ENCODE measurements around the gene SYTL1. TPM values are rescaled to one million over a fixed set of nuclear protein-coding genes. Genes with fewer than 3 reads are reported as not detected.

SYTL1 gene
- total RNA-seq, 4 donors from 2014 or later, result 1.6 to 11.3 (median 4.8) TPM; not detected in 1

DNA sequence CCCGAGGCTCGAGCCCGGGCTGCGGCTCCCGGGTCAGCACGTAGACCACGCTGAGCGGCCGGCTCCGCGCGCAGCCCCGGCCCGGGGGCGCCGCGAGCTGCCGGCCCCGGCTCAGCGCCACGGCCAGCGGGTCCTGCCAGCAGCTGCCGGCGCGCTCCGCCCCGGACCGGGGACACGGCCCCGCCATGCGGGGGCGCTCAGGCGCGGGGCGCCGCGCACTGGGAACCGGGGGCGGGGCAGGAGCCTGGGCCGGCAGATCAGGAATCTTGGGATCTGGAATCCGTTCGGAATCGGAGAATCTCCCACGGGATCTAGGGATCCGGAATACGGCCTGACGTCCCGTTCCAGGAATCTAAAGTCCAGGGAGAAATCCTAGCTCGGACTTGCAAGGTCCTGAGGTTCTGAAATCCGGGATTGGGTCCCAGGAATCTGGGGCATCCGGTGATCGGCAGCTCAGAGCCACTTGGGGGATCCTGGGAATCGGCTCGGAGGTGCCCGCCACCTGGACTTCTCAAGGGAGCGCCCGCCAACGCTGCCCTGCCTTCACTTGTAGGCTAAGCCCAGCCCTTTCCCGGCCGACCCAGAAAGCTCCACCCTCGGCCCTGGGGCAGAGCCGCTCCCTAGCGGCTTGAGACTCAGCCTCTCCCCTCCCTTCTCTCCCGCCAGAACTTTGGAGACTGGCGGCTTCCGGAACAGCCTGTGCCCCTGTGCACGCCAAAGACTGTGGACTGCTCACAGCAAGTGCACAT, 24.8 kb downstream of the SYTL1 start, which contains the start of gene MAP3K6:
TSS of gene MAP3K6 (minus strand) at position 551 of the 749 bp plus-strand sequence. CDS start at position 187, 364 bp downstream.
- no peaks in the 10 kb centered on the region for H3K27me3 ChIP-seq
- H3K4me1 ChIP-seq, result peaks cover 10 to 22% of the 10 kb centered on the region in 2 donors
- peak within 1 kb of the TSS; percentile 59 to 64 for H3K4me3 ChIP-seq
- no peaks in the 10 kb centered on the region for H3K9me3 ChIP-seq
- TF ChIP-seq, protein P1, sequence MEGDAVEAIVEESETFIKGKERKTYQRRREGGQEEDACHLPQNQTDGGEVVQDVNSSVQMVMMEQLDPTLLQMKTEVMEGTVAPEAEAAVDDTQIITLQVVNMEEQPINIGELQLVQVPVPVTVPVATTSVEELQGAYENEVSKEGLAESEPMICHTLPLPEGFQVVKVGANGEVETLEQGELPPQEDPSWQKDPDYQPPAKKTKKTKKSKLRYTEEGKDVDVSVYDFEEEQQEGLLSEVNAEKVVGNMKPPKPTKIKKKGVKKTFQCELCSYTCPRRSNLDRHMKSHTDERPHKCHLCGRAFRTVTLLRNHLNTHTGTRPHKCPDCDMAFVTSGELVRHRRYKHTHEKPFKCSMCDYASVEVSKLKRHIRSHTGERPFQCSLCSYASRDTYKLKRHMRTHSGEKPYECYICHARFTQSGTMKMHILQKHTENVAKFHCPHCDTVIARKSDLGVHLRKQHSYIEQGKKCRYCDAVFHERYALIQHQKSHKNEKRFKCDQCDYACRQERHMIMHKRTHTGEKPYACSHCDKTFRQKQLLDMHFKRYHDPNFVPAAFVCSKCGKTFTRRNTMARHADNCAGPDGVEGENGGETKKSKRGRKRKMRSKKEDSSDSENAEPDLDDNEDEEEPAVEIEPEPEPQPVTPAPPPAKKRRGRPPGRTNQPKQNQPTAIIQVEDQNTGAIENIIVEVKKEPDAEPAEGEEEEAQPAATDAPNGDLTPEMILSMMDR (IDR thresholded peaks at IDR 0.05), result peak in 3 of 4 experiments; percentile 39 to 48 (median 44)
- TF ChIP-seq POLR2A (IDR thresholded peaks at IDR 0.05), result peak; percentile 80 to 81
- peak; percentile 89 for DNase-seq
- H3K36me3 ChIP-seq, result no peaks in the 10 kb centered on the region
- H3K27ac ChIP-seq, result peak within 1 kb of the TSS; percentile 96
- intact Hi-C loops (cut with DNase I; ENCODE audit: low total_unique reads), result no loop called here

DNA sequence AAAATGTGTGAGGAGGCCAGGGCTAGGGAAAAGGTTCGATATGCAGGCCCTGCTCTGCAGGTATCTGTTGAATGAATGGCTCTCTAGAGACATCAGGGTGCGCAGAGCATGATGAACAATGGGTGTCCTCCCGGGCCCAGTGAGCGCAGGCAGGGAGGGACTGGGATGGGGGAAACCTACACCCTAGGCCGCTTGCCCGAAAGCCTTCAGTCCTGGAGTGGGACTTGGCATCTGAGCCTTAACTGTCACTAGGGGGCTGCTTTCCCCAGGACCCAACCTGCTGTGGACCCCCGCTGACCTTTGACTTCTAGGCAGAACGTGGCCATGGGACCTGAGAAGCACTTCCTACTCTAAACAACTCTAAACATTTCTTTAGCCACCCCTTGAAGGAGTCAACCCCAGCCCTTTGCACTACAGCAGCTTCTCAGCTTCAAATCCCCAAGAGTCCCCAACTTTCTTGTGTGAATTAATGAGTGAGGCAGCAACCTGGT, 25.4 kb downstream of the SYTL1 start:
- peaks cover 10 to 22% of the 10 kb centered on the region in 2 donors for H3K4me1 ChIP-seq
- intact Hi-C loops (cut with DNase I; ENCODE audit: low total_unique reads), result no loop called here

DNA sequence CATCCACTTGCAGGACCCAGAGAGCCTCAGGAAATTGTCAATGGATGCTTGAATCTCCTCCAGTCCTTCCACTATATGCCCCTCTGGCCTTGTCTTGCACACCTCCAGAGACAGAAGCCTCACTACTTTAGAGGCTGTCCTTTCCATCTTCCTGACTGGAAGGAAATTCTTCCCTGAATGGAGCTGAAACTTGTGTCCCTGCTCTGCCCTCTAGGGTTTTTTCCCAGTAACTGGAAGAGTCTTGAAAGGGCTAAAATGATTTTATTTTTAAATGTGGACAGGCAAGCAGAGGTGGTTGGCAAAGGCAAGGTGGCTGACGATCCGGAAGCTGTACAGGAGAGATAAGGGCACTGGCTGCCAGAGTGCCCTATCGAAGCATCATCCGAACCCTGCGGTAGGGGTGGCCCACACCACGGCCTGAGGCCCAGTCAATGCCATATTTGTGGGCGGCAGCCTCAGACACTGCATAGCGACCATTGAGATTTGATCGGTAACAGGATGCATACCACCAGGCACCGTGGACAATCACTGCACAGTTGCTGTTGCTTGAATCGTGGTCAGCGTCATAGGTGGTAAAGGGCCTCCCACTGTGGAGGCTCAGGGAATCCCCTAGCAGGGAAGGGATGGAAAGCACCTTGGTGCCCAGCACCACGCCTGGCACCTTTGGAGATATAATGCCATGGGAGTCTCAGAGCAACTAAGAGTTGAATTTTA, 27.2 kb downstream of the SYTL1 start:
- Histone ChIP-seq H3K9me3 (no peaks in the 10 kb centered on the region), H3K4me3 (no peak overlapping the region), H3K4me1 (peaks cover 10 to 22% of the 10 kb centered on the region in 2 donors), H3K27me3 (no peaks in the 10 kb centered on the region), H3K27ac (no peak overlapping the region), H3K36me3 (no peaks in the 10 kb centered on the region)
- intact Hi-C loops (cut with DNase I; ENCODE audit: low total_unique reads), result no loop called here
- no peak for DNase-seq
- TF ChIP-seq, protein P1 (IDR thresholded peaks at IDR 0.05), result no peak
- TF ChIP-seq POLR2A (IDR thresholded peaks at IDR 0.05), result no peak

More for the DNA sequence above, 25.4 kb downstream of the SYTL1 start:
- DNase-seq, result no peak
- H3K4me3 ChIP-seq, result peak overlapping the region; percentile 59 to 64
- peak overlapping the region; percentile 96 for H3K27ac ChIP-seq
- H3K27me3 ChIP-seq, result no peaks in the 10 kb centered on the region
- no peaks in the 10 kb centered on the region for H3K9me3 ChIP-seq
- no peaks in the 10 kb centered on the region for H3K36me3 ChIP-seq
- TF ChIP-seq, protein P1 (IDR thresholded peaks at IDR 0.05), result no peak
- no peak for TF ChIP-seq POLR2A (IDR thresholded peaks at IDR 0.05)

- Histone ChIP-seq H3K4me1 (peaks cover 3 to 8% of the 10 kb centered on the region in 2 donors), H3K9me3 (no peaks in the 10 kb centered on the region), H3K36me3 (no peaks in the 10 kb centered on the region), H3K27ac (no peak overlapping the region), H3K4me3 (no peak overlapping the region), H3K27me3 (no peaks in the 10 kb centered on the region)
- TF ChIP-seq POLR2A (IDR thresholded peaks at IDR 0.05), result no peak
- TF ChIP-seq, protein P1 (IDR thresholded peaks at IDR 0.05), result peak in 1 of 4 experiments; percentile 19
- DNase-seq, result no peak
- intact Hi-C loops (cut with DNase I; ENCODE audit: low total_unique reads), result no loop called here
Measured at GRCh38 chr1:27372022-27372807, 30.4 kb downstream of the SYTL1 start.

All from uterus (tissue), 4 donors.